Vagina (tissue), 2 donors: ENCODE measurements around the gene KAZALD1.

ENCODE experiments used
- POLR2AphosphoS5 ChIP-seq, 2 donors: sonication (generic); formaldehyde crosslinking; IDR thresholded peaks; one replicate each; pipeline ENCODE4 v1.9.0; 2017; ENCODE audit warnings: antibody characterized with exemption in 2 of 2, mild to moderate bottlenecking in 2 of 2, low read depth in 1 of 2; ENCODE audit not compliant: insufficient read depth in 1 of 2
- TF ChIP-seq, protein P1 (sequence below), 3 experiments: fragments of 450-650 bp in 2 of 3; fragments of 200-600 bp in 1 of 3; sonication (generic) in 1 of 3; IDR thresholded peaks; one replicate each; pipeline ENCODE4 v1.5.1; 2017 to 2019; ENCODE audit warnings: antibody characterized with exemption in 3 of 3, mild to moderate bottlenecking in 2 of 3, moderate library complexity in 2 of 3

DNA sequence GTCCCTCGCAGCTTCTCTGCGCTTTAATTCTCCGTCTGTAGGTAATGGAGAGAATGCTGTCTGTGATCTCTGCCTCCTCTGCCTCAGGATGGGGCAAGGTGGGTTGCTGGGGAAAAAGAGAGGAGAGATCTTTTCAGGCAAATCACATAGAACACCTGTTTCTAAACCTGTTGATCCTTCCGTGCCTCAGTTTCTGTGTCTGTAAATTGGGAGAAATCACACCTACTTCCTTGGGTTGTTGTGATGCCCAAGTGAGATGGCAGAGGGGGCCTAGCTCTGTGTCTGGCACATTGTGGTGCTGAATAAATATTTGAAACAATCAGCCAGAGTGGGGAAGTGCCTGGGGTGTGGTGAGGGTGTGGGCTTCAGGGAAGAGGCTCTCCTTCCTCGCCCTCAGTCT is 28.8 kb downstream of the KAZALD1 start:
- no peak for TF ChIP-seq POLR2AphosphoS5 (IDR thresholded peaks at IDR 0.05; ENCODE audit: insufficient read depth in 1 of 2, low read depth in 1 of 2)
- TF ChIP-seq, protein P1, sequence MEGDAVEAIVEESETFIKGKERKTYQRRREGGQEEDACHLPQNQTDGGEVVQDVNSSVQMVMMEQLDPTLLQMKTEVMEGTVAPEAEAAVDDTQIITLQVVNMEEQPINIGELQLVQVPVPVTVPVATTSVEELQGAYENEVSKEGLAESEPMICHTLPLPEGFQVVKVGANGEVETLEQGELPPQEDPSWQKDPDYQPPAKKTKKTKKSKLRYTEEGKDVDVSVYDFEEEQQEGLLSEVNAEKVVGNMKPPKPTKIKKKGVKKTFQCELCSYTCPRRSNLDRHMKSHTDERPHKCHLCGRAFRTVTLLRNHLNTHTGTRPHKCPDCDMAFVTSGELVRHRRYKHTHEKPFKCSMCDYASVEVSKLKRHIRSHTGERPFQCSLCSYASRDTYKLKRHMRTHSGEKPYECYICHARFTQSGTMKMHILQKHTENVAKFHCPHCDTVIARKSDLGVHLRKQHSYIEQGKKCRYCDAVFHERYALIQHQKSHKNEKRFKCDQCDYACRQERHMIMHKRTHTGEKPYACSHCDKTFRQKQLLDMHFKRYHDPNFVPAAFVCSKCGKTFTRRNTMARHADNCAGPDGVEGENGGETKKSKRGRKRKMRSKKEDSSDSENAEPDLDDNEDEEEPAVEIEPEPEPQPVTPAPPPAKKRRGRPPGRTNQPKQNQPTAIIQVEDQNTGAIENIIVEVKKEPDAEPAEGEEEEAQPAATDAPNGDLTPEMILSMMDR (IDR thresholded peaks at IDR 0.05) = no peak
